ENCODE measurements around the gene ACR. TPM values are rescaled to one million over a fixed set of nuclear protein-coding genes. Genes with fewer than 3 reads are reported as not detected.
"Not testable (repeated sequence)": the region's sequence is repeated elsewhere in the genome, so short reads cannot be mapped to it uniquely, and the experiment has no call there.

ACR gene
- polyA plus RNA-seq, 12 donors = 0.15 to 0.58 (median 0.32) TPM; not detected in 5

GRCh38 chr22:50775132-50775531 lies 37.1 kb downstream of the ACR start:
- DNase-seq = not testable (repeated sequence)

- DNase-seq = not testable (repeated sequence)
These were observed 39.6 kb downstream of the ACR start for GRCh38 chr22:50777631-50778030.

DNA sequence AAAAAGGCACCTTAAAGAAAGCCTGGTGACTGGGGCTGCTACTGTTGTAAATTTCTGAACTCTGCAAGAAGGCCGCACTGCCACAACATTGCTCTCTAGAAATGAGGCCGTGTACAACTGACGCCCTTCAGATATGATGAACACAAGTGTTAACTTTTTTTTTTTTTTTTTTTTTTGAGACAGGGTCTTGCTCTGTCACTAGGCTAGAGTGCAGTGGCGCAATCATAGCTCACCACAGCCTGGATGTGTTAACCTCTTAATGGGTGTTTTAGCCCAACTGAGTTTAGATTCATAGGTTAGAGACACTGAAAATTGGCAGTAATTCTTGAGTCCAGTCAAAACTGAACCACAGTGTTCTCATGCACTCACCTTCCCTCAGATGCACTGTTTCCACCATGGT lies 42.2 kb downstream of the ACR start:
- DNase-seq = not testable (repeated sequence)

- DNase-seq = not testable (repeated sequence)
These were observed 44.2 kb downstream of the ACR start for GRCh38 chr22:50782253-50782652.

DNA sequence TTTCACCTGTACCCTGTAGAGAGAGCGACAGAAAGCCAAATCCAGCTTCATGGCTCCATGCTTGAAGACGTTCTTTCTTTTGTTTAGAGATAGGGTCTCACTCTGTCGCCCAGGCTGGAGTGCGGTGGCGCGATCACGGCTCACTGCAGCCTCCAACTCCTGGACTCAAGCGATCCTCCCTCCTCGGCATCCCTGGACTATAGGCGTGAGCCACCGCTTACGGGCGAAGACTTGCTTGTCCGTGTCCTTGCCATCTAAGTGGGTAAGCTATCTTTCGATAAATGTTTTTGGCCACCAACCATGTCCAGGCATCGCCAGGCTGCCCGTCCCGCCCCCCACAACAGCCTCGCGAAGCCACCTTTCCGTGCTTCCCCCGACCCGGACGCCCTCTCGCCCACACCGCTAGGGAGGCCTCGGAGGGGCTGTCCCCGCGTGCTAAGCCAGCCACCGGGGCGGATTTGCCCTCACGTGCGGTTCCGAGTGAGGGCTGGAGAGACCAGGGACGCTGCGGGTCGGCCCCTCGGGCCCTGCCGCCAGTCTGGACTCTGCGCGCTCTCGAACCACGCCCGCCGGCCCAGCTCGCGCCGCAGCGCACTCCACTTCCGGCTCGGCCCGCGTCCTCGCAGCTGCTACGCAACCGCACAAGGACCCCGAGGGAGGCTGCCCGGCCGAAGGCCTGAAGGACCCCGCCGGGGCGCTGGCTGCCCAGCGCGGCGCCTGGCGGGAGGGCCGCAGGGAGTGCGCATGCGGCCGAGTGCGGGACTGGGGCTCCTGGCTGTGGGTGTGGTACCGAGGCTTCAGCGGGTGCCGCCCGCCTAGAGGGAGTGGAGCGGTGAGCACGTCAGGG lies 45.3 kb downstream of the ACR start, which contains the start of gene RABL2B:
Gene RABL2B (minus strand): TSS at position 604 of the 847 bp plus-strand sequence. CDS start 1,342 bp downstream, outside the sequence.
- DNase-seq = peak; percentile 87

GRCh38 chr22:50783880-50784276 lies 45.9 kb downstream of the ACR start:
- DNase-seq = not testable (repeated sequence)

DNA sequence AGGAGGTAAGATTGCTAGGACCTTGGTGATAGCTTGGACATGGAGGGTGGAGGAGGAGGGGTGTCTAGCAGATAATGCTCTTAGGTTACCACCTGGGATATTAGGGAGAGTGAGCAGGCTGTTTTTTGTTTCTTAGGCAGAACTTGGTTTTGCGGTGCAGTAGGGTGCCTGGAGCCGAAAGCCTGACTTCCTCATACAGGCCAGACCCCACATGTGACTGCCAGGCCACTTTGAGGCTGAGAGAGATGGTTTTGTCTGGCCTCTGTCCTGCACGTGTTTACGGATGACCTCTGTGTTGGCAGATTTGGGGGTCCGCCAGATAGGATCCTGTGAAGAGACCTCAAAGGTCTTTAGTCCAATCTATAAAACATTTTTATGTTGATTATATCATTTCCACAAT lies 47.3 kb downstream of the ACR start:
- DNase-seq = not testable (repeated sequence)

GRCh38 chr22:50786936-50787335 lies 48.9 kb downstream of the ACR start:
- DNase-seq = not testable (repeated sequence)

Other genes starting within 250 kb of the ACR start
- 10 to 100 TPM in 11 of 12 donors, not detected in 1; 26.3 to 67.1 (median 33.1) TPM for gene LMF2, start 230.5 kb upstream of the ACR start, polyA plus RNA-seq (ENCODE audit: insufficient read length in 12 of 12)
- 10 to 100 TPM in 11 of 12 donors, not detected in 1; 22.0 to 33.1 (median 29.8) TPM for gene NCAPH2, start 230.0 kb upstream of the ACR start, polyA plus RNA-seq (ENCODE audit: insufficient read length in 12 of 12)
- 1 to 10 TPM in 7 of 12 donors, under 1 TPM in 1, not detected in 4; 0.28 to 4.3 (median 2.0) TPM for gene SCO2, start 212.6 kb upstream of the ACR start, polyA plus RNA-seq (ENCODE audit: insufficient read length in 12 of 12)
- 10 to 100 TPM in 1 of 12 donors, 1 to 10 TPM in 10, not detected in 1; 1.9 to 25.0 (median 2.9) TPM for gene TYMP, start 208.2 kb upstream of the ACR start, polyA plus RNA-seq (ENCODE audit: insufficient read length in 12 of 12)
- gene KLHDC7B, start 192.3 kb upstream of the ACR start, polyA plus RNA-seq (ENCODE audit: insufficient read length in 12 of 12) = under 1 TPM in 2 of 12 donors, not detected in 10; 0.09 to 0.17 TPM
- not detected for gene SYCE3, start 175.3 kb upstream of the ACR start, polyA plus RNA-seq (ENCODE audit: insufficient read length in 12 of 12)
- 10 to 100 TPM in 11 of 12 donors, not detected in 1; 22.1 to 61.0 (median 35.1) TPM for gene CPT1B, start 159.8 kb upstream of the ACR start, polyA plus RNA-seq (ENCODE audit: insufficient read length in 12 of 12)
- gene CHKB, start 155.4 kb upstream of the ACR start, polyA plus RNA-seq (ENCODE audit: insufficient read length in 12 of 12) = 10 to 100 TPM in 11 of 12 donors, not detected in 1; 36.0 to 74.3 (median 47.3) TPM
- gene MAPK8IP2, start 137.4 kb upstream of the ACR start, polyA plus RNA-seq (ENCODE audit: insufficient read length in 12 of 12) = 1 to 10 TPM in 1 of 12 donors, under 1 TPM in 10, not detected in 1; 0.11 to 3.1 (median 0.43) TPM
- 10 to 100 TPM in 11 of 12 donors, not detected in 1; 10.4 to 22.9 (median 13.4) TPM for gene ARSA, start 110.1 kb upstream of the ACR start, polyA plus RNA-seq (ENCODE audit: insufficient read length in 12 of 12)
- gene SHANK3, start 65.4 kb upstream of the ACR start, polyA plus RNA-seq (ENCODE audit: insufficient read length in 12 of 12) = 10 to 100 TPM in 11 of 12 donors, not detected in 1; 10.7 to 26.1 (median 14.6) TPM
- 10 to 100 TPM in 11 of 12 donors, not detected in 1; 16.8 to 48.7 (median 20.0) TPM for gene RABL2B, start 45.4 kb downstream of the ACR start, polyA plus RNA-seq (ENCODE audit: insufficient read length in 12 of 12)

Measured in muscle of arm (tissue), 12 donors.